Skeletal muscle cell (primary cell): ENCODE results near the gene EGFLAM.

ENCODE experiments used
- DNase-seq: peaks from one replicate; pipeline ENCODE4 v3.0.0-alpha.2; 2010; ENCODE audit warnings: low read depth
- H3K4me3 ChIP-seq: 2 replicates; pipeline ENCODE4 v1.5.1; 2011; ENCODE audit warnings: low read depth, mild to moderate bottlenecking, control low read depth, low read length, moderate library complexity

Gene EGFLAM

DNA sequence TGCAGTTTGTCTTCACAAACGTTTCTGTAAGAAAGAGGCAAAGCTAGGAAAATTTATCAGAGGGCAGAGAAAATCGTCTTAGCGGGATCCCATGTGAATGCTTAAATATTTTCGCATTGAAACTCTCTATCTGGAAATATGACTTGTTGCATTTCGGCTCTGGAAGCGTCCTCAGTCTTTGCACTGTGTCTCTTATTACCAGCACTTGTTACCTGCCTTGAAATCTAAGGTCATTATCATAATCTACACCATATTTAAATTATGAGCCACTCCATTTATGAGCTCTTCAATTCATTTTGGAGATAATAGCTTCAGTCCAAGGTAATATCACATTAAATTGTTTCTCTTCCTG lies 1.4 kb downstream of the EGFLAM start:
- H3K4me3 ChIP-seq, result no peak overlapping the region
- DNase-seq, result no peak

GRCh38 chr5:38263983-38264382 lies 5.6 kb downstream of the EGFLAM start:
- no peak overlapping the region for H3K4me3 ChIP-seq
- no peak for DNase-seq

GRCh38 chr5:38265546-38266179 lies 7.3 kb downstream of the EGFLAM start:
- H3K4me3 ChIP-seq, result no peak overlapping the region
- no peak for DNase-seq

DNA sequence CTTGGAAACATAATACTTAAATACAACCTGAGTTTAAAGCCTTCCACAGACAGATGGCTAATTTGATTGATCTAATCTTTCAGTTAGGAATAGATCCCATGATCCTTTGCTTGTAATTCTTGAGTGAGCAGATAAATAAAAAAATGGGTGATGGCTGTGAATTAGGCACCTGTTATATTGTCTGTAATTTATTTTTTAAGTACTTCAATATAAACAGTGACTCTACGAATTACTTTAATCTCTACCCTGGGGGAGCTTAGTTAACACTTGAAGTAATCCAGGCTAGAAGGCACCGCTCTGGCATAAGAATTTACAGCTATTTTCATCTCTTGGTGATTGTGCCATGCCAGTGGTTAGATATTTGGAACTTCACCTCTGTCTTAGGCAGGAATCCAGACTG lies 9.0 kb downstream of the EGFLAM start:
- no peak overlapping the region for H3K4me3 ChIP-seq
- DNase-seq, result no peak

GRCh38 chr5:38273626-38274025 lies 15.3 kb downstream of the EGFLAM start:
- H3K4me3 ChIP-seq, result no peak overlapping the region
- no peak for DNase-seq

DNA sequence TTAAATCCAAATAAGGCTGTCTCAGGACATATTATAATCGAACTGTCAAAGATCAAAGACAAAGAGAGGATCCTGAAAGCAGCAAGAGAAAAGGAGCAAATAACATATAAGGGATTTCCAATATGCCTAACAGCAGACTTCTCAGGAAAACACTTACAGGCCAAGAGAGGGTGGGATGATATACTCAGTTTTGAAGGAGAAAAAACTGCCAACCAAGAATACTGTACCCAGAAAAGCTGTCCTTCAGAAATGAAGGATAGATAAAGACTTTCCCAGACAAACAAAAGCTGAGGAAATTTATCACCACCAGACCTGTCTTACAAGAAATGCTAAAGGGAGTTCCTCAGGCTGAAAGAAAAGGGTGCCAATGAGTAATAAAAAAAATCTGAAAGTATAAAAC lies 16.0 kb downstream of the EGFLAM start:
- H3K4me3 ChIP-seq, result no peak overlapping the region
- DNase-seq, result no peak

GRCh38 chr5:38284384-38284783 lies 26.0 kb downstream of the EGFLAM start:
- H3K4me3 ChIP-seq, result no peak overlapping the region
- DNase-seq, result no peak

DNA sequence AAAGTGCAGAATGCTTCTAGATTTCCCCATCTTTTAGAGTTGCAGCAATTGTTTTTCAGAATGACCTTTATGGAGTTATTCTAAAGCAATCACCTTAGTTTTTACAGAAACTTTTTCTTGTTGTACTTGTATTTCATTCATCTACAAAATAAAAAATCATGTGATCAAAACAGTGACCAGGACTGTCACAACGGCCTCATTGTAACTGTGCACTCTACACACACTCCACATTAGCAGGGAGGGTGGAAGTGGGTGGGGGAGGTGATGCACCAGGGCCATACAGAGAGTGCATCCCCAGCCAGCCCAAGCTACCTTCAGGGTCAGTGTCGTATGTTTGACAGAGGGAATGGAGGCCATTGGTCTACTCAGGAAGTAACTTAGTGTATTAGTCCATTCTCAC lies 26.9 kb downstream of the EGFLAM start:
- DNase-seq, result no peak
- H3K4me3 ChIP-seq, result no peak overlapping the region

- DNase-seq, result no peak
- no peak overlapping the region for H3K4me3 ChIP-seq
Measured at GRCh38 chr5:38286002-38286401, 27.6 kb downstream of the EGFLAM start.

DNA sequence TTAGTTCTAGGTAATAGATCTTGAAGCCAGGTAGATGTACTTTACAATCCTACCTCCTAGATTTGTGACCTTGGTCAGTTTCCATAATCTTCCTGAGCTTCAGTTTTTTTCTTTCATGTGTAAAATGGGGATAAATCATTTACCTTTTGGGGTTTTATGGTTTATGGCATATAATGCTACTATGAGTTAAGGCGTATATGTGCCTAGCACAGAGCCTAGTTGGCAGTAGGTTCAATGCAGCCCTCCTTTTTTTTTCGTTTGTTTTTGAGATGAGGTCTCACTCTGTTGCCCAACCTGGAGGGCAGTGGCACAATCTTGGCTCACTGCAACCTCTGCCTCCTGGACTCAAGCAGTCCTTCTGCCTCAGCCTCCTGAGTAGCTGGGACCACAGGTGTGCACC lies 28.8 kb downstream of the EGFLAM start:
- H3K4me3 ChIP-seq, result no peak overlapping the region
- DNase-seq, result no peak

- no peak for DNase-seq
- H3K4me3 ChIP-seq, result no peak overlapping the region
Measured at GRCh38 chr5:38289457-38289856, 31.1 kb downstream of the EGFLAM start.

DNA sequence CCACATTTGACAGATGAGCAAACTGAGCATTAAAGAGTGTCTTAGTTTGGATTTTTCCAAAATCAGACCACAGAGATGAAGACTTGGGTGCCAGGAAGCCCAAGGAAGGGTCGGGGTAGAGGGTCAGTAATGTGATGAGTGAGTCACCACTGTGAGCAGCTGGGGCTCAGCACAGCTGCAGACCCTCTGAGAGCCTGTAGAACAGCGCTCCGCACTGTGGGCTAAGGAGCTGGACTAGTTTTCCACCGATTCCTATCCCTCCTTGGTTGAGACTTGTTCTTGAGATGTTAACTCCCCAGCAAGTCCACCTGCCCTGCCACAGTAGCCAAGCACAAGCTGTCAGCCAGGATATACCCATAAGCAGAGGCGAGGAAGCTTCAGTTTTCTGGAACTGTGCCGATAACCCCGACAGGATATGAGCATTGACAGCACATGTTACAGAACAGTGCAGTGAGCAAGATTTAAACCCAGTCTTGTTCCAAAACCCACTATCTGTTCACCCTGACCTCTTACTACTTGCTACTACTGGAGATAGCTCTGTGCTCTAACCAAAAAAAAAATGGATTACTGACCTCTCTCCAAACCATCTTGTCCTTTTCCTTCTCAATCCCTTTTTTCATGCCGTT lies 31.8 kb downstream of the EGFLAM start:
- H3K4me3 ChIP-seq, result no peak overlapping the region
- no peak for DNase-seq

DNA sequence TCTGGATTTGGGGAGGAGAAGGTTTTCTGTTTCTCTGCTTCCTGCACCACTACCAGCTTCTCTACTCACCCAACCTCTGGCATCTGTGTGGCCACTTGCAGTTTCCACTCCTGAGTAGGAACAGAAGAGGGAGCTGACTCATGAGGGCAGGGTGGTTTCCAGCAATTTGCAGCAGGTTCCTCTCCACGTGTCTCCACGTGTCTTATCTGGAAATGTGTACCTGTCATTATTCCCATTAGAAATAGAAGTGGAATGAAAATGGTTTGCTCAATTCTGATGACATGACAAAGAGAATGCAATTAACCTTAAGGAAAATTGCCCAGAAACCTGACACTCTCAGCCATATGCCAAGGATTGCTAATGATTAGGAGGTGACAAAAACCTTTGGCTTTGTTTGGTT lies 33.0 kb downstream of the EGFLAM start:
- no peak for DNase-seq
- no peak overlapping the region for H3K4me3 ChIP-seq

DNA sequence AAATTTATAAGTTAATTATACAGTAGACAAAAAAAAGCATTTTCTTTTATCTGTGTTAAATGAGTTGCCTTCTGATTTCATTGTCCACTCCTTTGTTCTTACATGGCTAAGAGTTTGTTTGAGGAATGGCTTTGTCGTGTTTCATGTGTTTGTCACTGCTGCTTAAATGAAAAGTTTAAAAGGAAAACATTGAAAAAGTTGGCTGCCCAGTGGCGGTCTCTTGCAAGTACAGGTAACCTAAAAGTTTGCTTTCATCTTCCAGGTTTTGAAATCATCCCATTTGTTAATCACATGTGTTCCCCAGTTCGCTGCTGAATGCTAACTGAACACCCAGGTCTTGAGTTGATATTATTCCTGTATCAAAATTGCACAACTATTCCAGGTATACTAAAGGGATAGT lies 33.9 kb downstream of the EGFLAM start:
- no peak for DNase-seq
- no peak overlapping the region for H3K4me3 ChIP-seq

DNA sequence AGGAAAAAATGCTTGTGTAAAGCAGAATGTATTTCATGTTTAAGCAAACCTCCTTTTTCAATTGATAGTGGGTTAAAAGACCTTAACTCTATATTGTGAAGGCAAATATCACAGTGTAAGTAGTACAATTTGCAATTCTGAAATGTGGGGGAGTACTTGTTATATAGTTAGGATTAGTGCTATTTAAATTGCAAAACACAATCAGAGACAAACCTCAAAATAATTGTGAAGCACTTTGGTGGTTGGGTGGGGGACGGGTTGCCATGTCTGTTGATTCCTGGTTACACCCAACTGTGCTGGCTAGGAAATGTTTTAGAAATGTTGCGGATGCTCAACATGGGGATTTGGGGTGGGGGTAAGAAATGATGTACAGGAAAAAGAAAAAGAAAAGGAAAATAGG lies 37.4 kb downstream of the EGFLAM start:
- no peak overlapping the region for H3K4me3 ChIP-seq

GRCh38 chr5:38297830-38298608 lies 39.7 kb downstream of the EGFLAM start:
- H3K4me3 ChIP-seq, result no peak overlapping the region
- no peak for DNase-seq

More for the DNA sequence above, 37.4 kb downstream of the EGFLAM start:
- no peak for DNase-seq

GRCh38 chr5:38299585-38299984 lies 41.2 kb downstream of the EGFLAM start:
- no peak overlapping the region for H3K4me3 ChIP-seq
- DNase-seq, result no peak

DNA sequence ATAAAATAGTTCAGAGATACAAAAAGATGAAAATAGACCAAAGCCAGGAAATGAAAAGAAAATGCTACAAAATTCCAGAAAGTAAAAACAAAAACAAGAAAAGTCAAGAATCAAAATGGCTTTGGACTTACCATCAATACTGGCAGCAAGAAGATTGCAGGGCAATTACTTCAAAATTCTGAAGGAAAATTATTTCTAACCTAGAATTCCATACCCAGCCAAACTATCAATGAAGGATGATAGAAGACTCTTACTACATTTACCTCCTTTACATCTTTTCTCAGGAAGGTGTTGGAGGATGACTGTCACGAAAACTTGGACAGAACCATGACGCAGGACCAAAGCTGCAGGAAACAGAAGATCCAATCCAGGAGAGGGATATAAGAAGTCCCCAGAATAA lies 46.8 kb downstream of the EGFLAM start:
- H3K4me3 ChIP-seq, result no peak overlapping the region
- DNase-seq, result no peak

DNA sequence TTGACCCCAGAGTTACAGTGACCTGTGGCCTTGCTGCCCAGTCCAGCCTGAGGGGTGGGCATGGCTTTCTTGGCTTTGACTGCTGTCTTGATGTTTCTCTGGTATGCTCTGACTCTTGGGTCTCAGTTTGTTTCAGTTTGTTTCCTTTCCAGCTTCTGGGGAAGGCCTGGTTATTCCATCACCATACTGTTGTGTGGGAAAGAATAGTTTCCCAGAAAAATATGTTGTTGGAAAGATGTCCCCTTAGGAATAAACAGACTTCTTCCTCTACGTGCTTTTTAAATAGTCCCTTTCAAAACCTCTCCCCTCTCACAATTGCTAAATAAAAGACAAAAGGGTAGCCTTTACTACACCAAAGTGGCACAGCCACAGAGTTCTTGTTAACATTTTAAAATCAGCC lies 49.5 kb downstream of the EGFLAM start:
- no peak overlapping the region for H3K4me3 ChIP-seq
- no peak for DNase-seq

- H3K4me3 ChIP-seq, result no peak overlapping the region
- peak; percentile 25 for DNase-seq
Measured at GRCh38 chr5:38316544-38317224, 58.3 kb downstream of the EGFLAM start.
